ENCODE data around the gene RPRD2.
"Not testable (repeated sequence)": the region's sequence is repeated elsewhere in the genome, so short reads cannot be mapped to it uniquely, and the experiment has no call there.

Gene RPRD2

GRCh38 chr1:150363426-150364230 is at the start of gene RPRD2:
Gene RPRD2 (plus strand): TSS chr1:150364147. CDS start chr1:150364715, 568 bp downstream.
- peak; percentile 99 for DNase-seq (ENCODE audit: low read depth in 2 of 2)

GRCh38 chr1:150314691-150315090 is 49.3 kb upstream of the RPRD2 start:
- not testable (repeated sequence) for DNase-seq (ENCODE audit: low read depth in 2 of 2)

- no peak for DNase-seq (ENCODE audit: low read depth in 2 of 2)
Observed at GRCh38 chr1:150320667-150320978, 43.3 kb upstream of the RPRD2 start.

GRCh38 chr1:150321826-150322166 is 42.2 kb upstream of the RPRD2 start:
- DNase-seq (ENCODE audit: low read depth in 2 of 2): no peak

GRCh38 chr1:150322310-150322709 is 41.6 kb upstream of the RPRD2 start:
- no peak for DNase-seq (ENCODE audit: low read depth in 2 of 2)

GRCh38 chr1:150332651-150333290 is 31.2 kb upstream of the RPRD2 start:
- DNase-seq (ENCODE audit: low read depth in 2 of 2): no peak

GRCh38 chr1:150346316-150346715 is 17.6 kb upstream of the RPRD2 start:
- DNase-seq (ENCODE audit: low read depth in 2 of 2): no peak

- no peak for DNase-seq (ENCODE audit: low read depth in 2 of 2)
Observed at GRCh38 chr1:150352866-150353265, 11.1 kb upstream of the RPRD2 start.

GRCh38 chr1:150362721-150363425 is 1.1 kb upstream of the RPRD2 start:
- DNase-seq (ENCODE audit: low read depth in 2 of 2): no peak

- DNase-seq (ENCODE audit: low read depth in 2 of 2): peak; percentile 40 to 42
Observed at GRCh38 chr1:150364231-150365003, 470 bp downstream of the RPRD2 start.

GRCh38 chr1:150365941-150366340 is 2.0 kb downstream of the RPRD2 start:
- DNase-seq (ENCODE audit: low read depth in 2 of 2): no peak

- DNase-seq (ENCODE audit: low read depth in 2 of 2): no peak
Observed at GRCh38 chr1:150366416-150367296, 2.7 kb downstream of the RPRD2 start.

GRCh38 chr1:150371110-150371509 is 7.2 kb downstream of the RPRD2 start:
- no peak for DNase-seq (ENCODE audit: low read depth in 2 of 2)

GRCh38 chr1:150372580-150372979 is 8.6 kb downstream of the RPRD2 start:
- DNase-seq (ENCODE audit: low read depth in 2 of 2): no peak

- no peak for DNase-seq (ENCODE audit: low read depth in 2 of 2)
Observed at GRCh38 chr1:150376110-150376509, 12.2 kb downstream of the RPRD2 start.

- DNase-seq (ENCODE audit: low read depth in 2 of 2): no peak
Observed at GRCh38 chr1:150383631-150384324, 19.8 kb downstream of the RPRD2 start.

GRCh38 chr1:150385537-150386445 is 21.8 kb downstream of the RPRD2 start:
- no peak for DNase-seq (ENCODE audit: low read depth in 2 of 2)

- DNase-seq (ENCODE audit: low read depth in 2 of 2): no peak
Observed at GRCh38 chr1:150386592-150386991, 22.6 kb downstream of the RPRD2 start.

- DNase-seq (ENCODE audit: low read depth in 2 of 2): no peak
Observed at GRCh38 chr1:150387200-150387599, 23.3 kb downstream of the RPRD2 start.
